H9 (cell line): ENCODE results near the gene BPIFB1. TPM values are rescaled to one million over a fixed set of nuclear protein-coding genes. Genes with fewer than 3 reads are reported as not detected.

Experiments
- DNase-seq: peaks from one replicate; pipeline ENCODE4 v3.0.0-alpha.2; 2017
- H2AFZ ChIP-seq: one replicate; pipeline ENCODE4 v1.6.1; 2013; ENCODE audit warnings: mild to moderate bottlenecking, low read length, control low read depth, moderate library complexity
- H2AK5ac ChIP-seq: 2 replicates; pipeline ENCODE4 v1.6.1; 2013; ENCODE audit warnings: low read length, control low read depth, mixed read lengths; ENCODE audit not compliant: insufficient read length
- H2BK120ac ChIP-seq: one replicate; pipeline ENCODE4 v1.6.1; 2013; ENCODE audit warnings: low read depth, mild to moderate bottlenecking, low read length, control low read depth, inconsistent platforms; ENCODE audit not compliant: poor library complexity, severe bottlenecking
- H2BK12ac ChIP-seq: 2 replicates; pipeline ENCODE4 v1.6.1; 2013; ENCODE audit warnings: low read length, control low read depth, mixed read lengths, low read depth; ENCODE audit not compliant: insufficient read length
- H2BK15ac ChIP-seq: 2 replicates; pipeline ENCODE4 v1.6.1; 2013; ENCODE audit warnings: low read depth, low read length, control low read depth
- H2BK20ac ChIP-seq: one replicate; pipeline ENCODE4 v1.6.1; 2013; ENCODE audit warnings: low read depth, mild to moderate bottlenecking, low read length, control low read depth, inconsistent platforms; ENCODE audit not compliant: poor library complexity, severe bottlenecking
- H2BK5ac ChIP-seq: 2 replicates; pipeline ENCODE4 v1.6.1; 2013; ENCODE audit warnings: low read length, control low read depth, mixed read lengths; ENCODE audit not compliant: insufficient read length
- H3K14ac ChIP-seq: 2 replicates; pipeline ENCODE4 v1.6.1; 2013; ENCODE audit warnings: low read length, control low read depth; ENCODE audit not compliant: insufficient read depth
- H3K18ac ChIP-seq: 2 replicates; pipeline ENCODE4 v1.6.1; 2013; ENCODE audit warnings: low read depth, mild to moderate bottlenecking, mixed read lengths, low read length, control low read depth; ENCODE audit not compliant: insufficient read length
- H3K23ac ChIP-seq: 2 replicates; pipeline ENCODE4 v1.6.1; 2013; ENCODE audit warnings: low read length, control low read depth, mixed read lengths, low read depth; ENCODE audit not compliant: insufficient read length
- H3K23me2 ChIP-seq: 2 replicates; pipeline ENCODE4 v1.6.1; 2013; ENCODE audit warnings: low read depth, mild to moderate bottlenecking, mixed read lengths, low read length, control low read depth; ENCODE audit not compliant: insufficient read length, poor library complexity, severe bottlenecking
- H3K27ac ChIP-seq: 2 replicates; pipeline ENCODE4 v1.5.1; 2013; ENCODE audit warnings: low read length, control low read depth, mixed read lengths, low read depth; ENCODE audit not compliant: insufficient read length
- H3K27me3 ChIP-seq: 2 replicates; pipeline ENCODE4 v1.6.1; 2013; ENCODE audit warnings: low read length, control low read depth, inconsistent platforms; ENCODE audit not compliant: insufficient read depth
- H3K4ac ChIP-seq: 2 replicates; pipeline ENCODE4 v1.6.1; 2013; ENCODE audit warnings: low read depth, mild to moderate bottlenecking, control low read depth, inconsistent platforms, low read length, moderate library complexity
- H3K4me1 ChIP-seq: 2 replicates; pipeline ENCODE4 v1.6.1; 2013; ENCODE audit warnings: low read length, control low read depth, inconsistent platforms; ENCODE audit not compliant: insufficient read depth
- H3K4me2 ChIP-seq: 2 replicates; pipeline ENCODE4 v1.6.1; 2013; ENCODE audit warnings: low read length, control low read depth, mixed read lengths; ENCODE audit not compliant: insufficient read length, insufficient read depth
- H3K56ac ChIP-seq: 2 replicates; pipeline ENCODE4 v1.6.1; 2013; ENCODE audit warnings: low read depth, mild to moderate bottlenecking, mixed read lengths, low read length, control low read depth; ENCODE audit not compliant: insufficient read length
- H3K79me1 ChIP-seq: 2 replicates; pipeline ENCODE4 v1.6.1; 2013; ENCODE audit warnings: low read depth, mild to moderate bottlenecking, moderate library complexity, low read length, control low read depth, inconsistent platforms; ENCODE audit not compliant: insufficient read depth, poor library complexity, severe bottlenecking
- H3K79me2 ChIP-seq: 2 replicates; pipeline ENCODE4 v1.6.1; 2013; ENCODE audit warnings: low read length, control low read depth, inconsistent platforms; ENCODE audit not compliant: insufficient read depth
- H3K9ac ChIP-seq: 2 replicates; pipeline ENCODE4 v1.6.1; 2013; ENCODE audit warnings: low read length, control low read depth, mixed read lengths; ENCODE audit not compliant: insufficient read length; ENCODE audit errors: extremely low read depth
- H3K9me3 ChIP-seq: one replicate; pipeline ENCODE4 v1.6.1; 2013; ENCODE audit warnings: low read depth, low read length, inconsistent platforms; ENCODE audit not compliant: control insufficient read depth
- H3T11ph ChIP-seq: one replicate; pipeline ENCODE4 v1.6.1; 2013; ENCODE audit warnings: mild to moderate bottlenecking, low read length, control low read depth, inconsistent platforms
- H4K20me1 ChIP-seq: one replicate; pipeline ENCODE4 v1.6.1; 2013; ENCODE audit not compliant: control insufficient read depth, insufficient read length, insufficient read depth
- H4K5ac ChIP-seq: 2 replicates; pipeline ENCODE4 v1.6.1; 2013; ENCODE audit warnings: low read depth, mild to moderate bottlenecking, mixed read lengths, low read length, control low read depth; ENCODE audit not compliant: insufficient read length
- H4K8ac ChIP-seq: replicated peaks from 2 replicates; pipeline ENCODE4 v1.6.1; 2013; ENCODE audit warnings: low read length, control low read depth, mixed read lengths, low read depth; ENCODE audit not compliant: insufficient read length
- H4K91ac ChIP-seq: 2 replicates; pipeline ENCODE4 v1.6.1; 2013; ENCODE audit warnings: low read depth, mild to moderate bottlenecking, moderate library complexity, mixed read lengths, low read length, control low read depth; ENCODE audit not compliant: insufficient read length
- H3K27ac Mint-ChIP-seq, 3 experiments: 2 replicates in 2 of 3; 3 replicates in 1 of 3; pipeline ENCODE4 v1.8.0; 2020 to 2021; ENCODE audit warnings: mixed read lengths in 3 of 3, mild to moderate bottlenecking in 1 of 3, moderate library complexity in 1 of 3
- H3K27me3 Mint-ChIP-seq: 2 replicates; pipeline ENCODE4 v1.8.0; 2021; ENCODE audit warnings: low read depth, mild to moderate bottlenecking, moderate library complexity, mixed read lengths
- H3K36me3 Mint-ChIP-seq, 3 experiments: 2 replicates in 2 of 3; 3 replicates in 1 of 3; pipeline ENCODE4 v1.8.0; 2020 to 2021; ENCODE audit warnings: low read depth in 3 of 3, mixed read lengths in 3 of 3; ENCODE audit not compliant: insufficient read depth in 1 of 3
- H3K4me1 Mint-ChIP-seq, 2 experiments: 2 replicates each; pipeline ENCODE4 v1.8.0; 2020; ENCODE audit warnings: mixed read lengths in 2 of 2
- H3K4me3 Mint-ChIP-seq, 2 experiments: 2 replicates in 1 of 2; 3 replicates in 1 of 2; pipeline ENCODE4 v1.8.0; 2020 to 2021; ENCODE audit warnings: mild to moderate bottlenecking in 2 of 2, mixed read lengths in 2 of 2, moderate library complexity in 1 of 2
- H3K9me3 Mint-ChIP-seq, 2 experiments: 2 replicates in 1 of 2; 3 replicates in 1 of 2; pipeline ENCODE4 v1.8.0; 2020; ENCODE audit warnings: mild to moderate bottlenecking in 2 of 2, mixed read lengths in 2 of 2, moderate library complexity in 1 of 2
- WGBS: extraction: QIAGEN DNeasy Blood & Tissue Kit; methylation state at CpG from one replicate; pipeline ENCODE4 v1.1.7; 2013; ENCODE audit warnings: missing lambda C conversion rate, low lambda C conversion rate, mixed read lengths; ENCODE audit not compliant: insufficient read length; ENCODE audit errors: extremely low coverage; 5-methylcytosine and 5-hydroxymethylcytosine counted together
- total RNA-seq: library from RNA; stranded (reverse); gene quantifications from 2 replicates; pipeline ENCODE4 v1.2.1, GENCODE V29; 2021
- TF ChIP-seq, protein P1 (sequence below): fragments of 200-600 bp; sonication (generic); conservative IDR thresholded peaks from 3 replicates; pipeline ENCODE4 v1.8.0; 2021; ENCODE audit warnings: antibody characterized with exemption, mild to moderate bottlenecking

BPIFB1 gene
- total RNA-seq, 1 experiment from 2014 or later = not detected

DNA sequence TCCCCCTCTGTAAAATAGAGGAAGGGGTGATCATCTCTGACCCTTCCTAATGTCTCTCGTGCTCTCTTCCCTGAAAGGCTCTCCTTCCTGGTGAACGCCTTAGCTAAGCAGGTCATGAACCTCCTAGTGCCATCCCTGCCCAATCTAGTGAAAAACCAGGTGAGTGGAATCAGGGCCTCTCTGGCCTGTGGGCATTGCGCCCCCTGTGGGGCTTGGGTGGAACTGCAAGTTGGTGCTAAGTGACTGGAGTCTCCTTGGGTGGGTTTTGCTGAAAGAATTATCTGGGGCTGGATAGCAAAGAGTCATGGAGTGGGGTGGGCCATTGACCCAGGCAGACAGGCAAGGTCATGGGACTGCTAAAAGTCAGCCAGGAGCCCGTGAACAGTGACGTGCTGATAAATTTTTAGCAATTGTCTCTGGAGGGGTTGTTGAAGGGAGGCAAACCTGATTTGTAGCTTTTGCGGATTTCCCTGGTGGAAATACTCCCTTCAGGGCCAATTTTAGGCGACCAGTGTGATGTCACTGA is 8.9 kb downstream of the BPIFB1 start:
- Histone ChIP-seq H3K4ac (no peak overlapping the region), H4K20me1 (no peaks in the 10 kb centered on the region), H3K9ac (no peak overlapping the region), H2BK5ac (no peak overlapping the region), H3K27ac (no peak overlapping the region), H3T11ph (no peak overlapping the region), H3K18ac (no peak overlapping the region), H3K23ac (no peak overlapping the region), H2AFZ (no peak overlapping the region), H3K14ac (no peak overlapping the region), H2AK5ac (no peak overlapping the region), H4K91ac (no peak overlapping the region), H4K8ac (no peak overlapping the region), H2BK15ac (no peak overlapping the region), H2BK20ac (no peak overlapping the region), H3K27me3 (no peaks in the 10 kb centered on the region), H3K56ac (no peak overlapping the region), H3K4me2 (no peak overlapping the region), H3K23me2 (no peaks in the 10 kb centered on the region), H3K4me1 (no peaks in the 10 kb centered on the region), H4K5ac (no peak overlapping the region), H2BK12ac (no peak overlapping the region), H3K79me2 (no peaks in the 10 kb centered on the region), H3K9me3 (no peaks in the 10 kb centered on the region), H3K79me1 (no peaks in the 10 kb centered on the region), H2BK120ac (no peak overlapping the region)
- H3K4me1 Mint-ChIP-seq = peaks cover 0 to 3% of the 10 kb centered on the region in 2 experiments; a peak in 1 of 4 replicates
- WGBS = no CpG with 5 or more reads among the region's 7 CpGs
- peak; percentile 86 for DNase-seq
- H3K4me3 Mint-ChIP-seq = no peak overlapping the region
- H3K27me3 Mint-ChIP-seq = peaks cover 31% of the 10 kb centered on the region
- no peak overlapping the region for H3K27ac Mint-ChIP-seq
- TF ChIP-seq, protein P1, sequence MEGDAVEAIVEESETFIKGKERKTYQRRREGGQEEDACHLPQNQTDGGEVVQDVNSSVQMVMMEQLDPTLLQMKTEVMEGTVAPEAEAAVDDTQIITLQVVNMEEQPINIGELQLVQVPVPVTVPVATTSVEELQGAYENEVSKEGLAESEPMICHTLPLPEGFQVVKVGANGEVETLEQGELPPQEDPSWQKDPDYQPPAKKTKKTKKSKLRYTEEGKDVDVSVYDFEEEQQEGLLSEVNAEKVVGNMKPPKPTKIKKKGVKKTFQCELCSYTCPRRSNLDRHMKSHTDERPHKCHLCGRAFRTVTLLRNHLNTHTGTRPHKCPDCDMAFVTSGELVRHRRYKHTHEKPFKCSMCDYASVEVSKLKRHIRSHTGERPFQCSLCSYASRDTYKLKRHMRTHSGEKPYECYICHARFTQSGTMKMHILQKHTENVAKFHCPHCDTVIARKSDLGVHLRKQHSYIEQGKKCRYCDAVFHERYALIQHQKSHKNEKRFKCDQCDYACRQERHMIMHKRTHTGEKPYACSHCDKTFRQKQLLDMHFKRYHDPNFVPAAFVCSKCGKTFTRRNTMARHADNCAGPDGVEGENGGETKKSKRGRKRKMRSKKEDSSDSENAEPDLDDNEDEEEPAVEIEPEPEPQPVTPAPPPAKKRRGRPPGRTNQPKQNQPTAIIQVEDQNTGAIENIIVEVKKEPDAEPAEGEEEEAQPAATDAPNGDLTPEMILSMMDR = peak; percentile 100
- no peaks in the 10 kb centered on the region for H3K36me3 Mint-ChIP-seq
- no peaks in the 10 kb centered on the region for H3K9me3 Mint-ChIP-seq
